ENCODE data around the gene MVB12B. TPM values are rescaled to one million over a fixed set of nuclear protein-coding genes. Genes with fewer than 3 reads are reported as not detected.

The MVB12B gene
- total RNA-seq, 1 experiment from 2014 or later, result 5.8 TPM

DNA sequence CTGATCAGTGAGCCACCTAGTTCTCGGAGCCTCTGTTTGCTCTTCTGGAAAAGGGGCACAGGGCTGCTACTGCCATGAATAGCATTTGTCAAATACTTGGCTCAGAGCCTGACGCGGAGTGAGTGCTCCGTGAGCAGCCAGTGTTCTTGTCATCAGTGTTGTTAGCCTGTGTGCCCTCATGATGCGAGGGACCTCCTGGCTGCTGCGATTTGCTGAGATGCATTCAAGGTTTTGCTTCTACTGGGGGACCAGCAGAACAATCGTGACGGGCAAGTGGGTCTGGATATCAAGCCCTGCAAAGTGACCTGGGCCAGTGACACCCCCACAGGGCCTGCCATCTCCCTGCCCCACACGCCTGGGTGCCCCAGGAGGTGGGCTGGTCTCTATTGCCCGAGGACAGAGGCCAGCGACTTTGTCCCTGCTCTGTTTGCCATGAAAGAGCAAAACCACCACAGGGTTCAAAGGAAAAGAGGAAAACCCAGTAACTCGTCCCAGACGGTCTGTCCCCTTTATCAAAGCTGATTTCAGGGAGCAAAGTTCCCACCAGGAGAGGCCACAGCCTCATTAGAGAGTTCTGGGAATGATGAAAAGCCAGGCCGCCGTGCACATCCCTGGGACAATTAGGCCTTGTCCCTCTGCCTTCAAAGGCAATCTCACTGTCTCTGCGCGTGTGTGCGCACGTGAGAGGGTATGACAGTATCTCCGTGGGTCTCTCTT is 200.6 kb downstream of the MVB12B start:
- Histone ChIP-seq H2AK5ac (ENCODE audit: insufficient read length, low read length) (no peak overlapping the region), H2BK15ac (ENCODE audit: low read depth, low read length) (no peak overlapping the region), H3K14ac (ENCODE audit: insufficient read depth, low read length) (no peak overlapping the region; the same call in 1 of the 2 replicates), H2BK5ac (ENCODE audit: insufficient read length, low read length) (no peak overlapping the region), H3K9ac (ENCODE audit: extremely low read depth, insufficient read length, low read length) (no peak overlapping the region), H3K4me2 (ENCODE audit: insufficient read depth, insufficient read length, low read length) (no peak overlapping the region), H3K23me2 (ENCODE audit: insufficient read length, low read depth, low read length, poor library complexity, severe bottlenecking) (no peaks in the 10 kb centered on the region), H3K79me2 (ENCODE audit: insufficient read depth, low read length) (no peaks in the 10 kb centered on the region), H3K18ac (ENCODE audit: insufficient read length, low read depth, low read length) (no peak overlapping the region), H3K4me1 (ENCODE audit: insufficient read depth, low read length) (0 out of 2 replicates have a peak, but pooled peaks cover 3% of the 10 kb centered on the region), H3T11ph (ENCODE audit: low read length) (no peak overlapping the region), H3K23ac (ENCODE audit: insufficient read length, low read depth, low read length) (no peak overlapping the region), H3K27me3 (ENCODE audit: insufficient read depth, low read length) (no peaks in the 10 kb centered on the region), H2AFZ (ENCODE audit: low read length) (no peak overlapping the region), H4K91ac (ENCODE audit: insufficient read length, low read depth, low read length) (no peak overlapping the region), H3K4ac (ENCODE audit: low read depth, low read length) (no peak overlapping the region), H3K9me3 (ENCODE audit: control insufficient read depth, low read depth, low read length) (no peaks in the 10 kb centered on the region), H4K20me1 (ENCODE audit: control insufficient read depth, insufficient read depth, insufficient read length) (no peaks in the 10 kb centered on the region), H4K5ac (ENCODE audit: insufficient read length, low read depth, low read length) (no peak overlapping the region), H2BK120ac (ENCODE audit: low read depth, low read length, poor library complexity, severe bottlenecking) (no peak overlapping the region), H3K79me1 (ENCODE audit: insufficient read depth, low read depth, low read length, poor library complexity, severe bottlenecking) (no peaks in the 10 kb centered on the region), H2BK20ac (ENCODE audit: low read depth, low read length, poor library complexity, severe bottlenecking) (no peak overlapping the region), H3K56ac (ENCODE audit: insufficient read length, low read depth, low read length) (no peak overlapping the region), H2BK12ac (ENCODE audit: insufficient read length, low read depth, low read length) (no peak overlapping the region), H3K27ac (ENCODE audit: insufficient read length, low read depth, low read length) (no peak overlapping the region), H4K8ac (replicated peaks; ENCODE audit: insufficient read length, low read depth, low read length) (no peak overlapping the region)
- H3K4me3 Mint-ChIP-seq, result no peak overlapping the region
- H3K36me3 Mint-ChIP-seq (ENCODE audit: insufficient read depth in 1 of 3, low read depth in 3 of 3), result no peaks in the 10 kb centered on the region; a peak in 1 of 7 replicates
- TF ChIP-seq, protein P1, sequence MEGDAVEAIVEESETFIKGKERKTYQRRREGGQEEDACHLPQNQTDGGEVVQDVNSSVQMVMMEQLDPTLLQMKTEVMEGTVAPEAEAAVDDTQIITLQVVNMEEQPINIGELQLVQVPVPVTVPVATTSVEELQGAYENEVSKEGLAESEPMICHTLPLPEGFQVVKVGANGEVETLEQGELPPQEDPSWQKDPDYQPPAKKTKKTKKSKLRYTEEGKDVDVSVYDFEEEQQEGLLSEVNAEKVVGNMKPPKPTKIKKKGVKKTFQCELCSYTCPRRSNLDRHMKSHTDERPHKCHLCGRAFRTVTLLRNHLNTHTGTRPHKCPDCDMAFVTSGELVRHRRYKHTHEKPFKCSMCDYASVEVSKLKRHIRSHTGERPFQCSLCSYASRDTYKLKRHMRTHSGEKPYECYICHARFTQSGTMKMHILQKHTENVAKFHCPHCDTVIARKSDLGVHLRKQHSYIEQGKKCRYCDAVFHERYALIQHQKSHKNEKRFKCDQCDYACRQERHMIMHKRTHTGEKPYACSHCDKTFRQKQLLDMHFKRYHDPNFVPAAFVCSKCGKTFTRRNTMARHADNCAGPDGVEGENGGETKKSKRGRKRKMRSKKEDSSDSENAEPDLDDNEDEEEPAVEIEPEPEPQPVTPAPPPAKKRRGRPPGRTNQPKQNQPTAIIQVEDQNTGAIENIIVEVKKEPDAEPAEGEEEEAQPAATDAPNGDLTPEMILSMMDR (conservative IDR thresholded peaks at IDR 0.05), result no peak
- no peaks in the 10 kb centered on the region for H3K9me3 Mint-ChIP-seq
- H3K4me1 Mint-ChIP-seq, result peaks cover 36 to 49% of the 10 kb centered on the region in 2 experiments
- DNase-seq, result no peak
- peaks cover 26% of the 10 kb centered on the region for H3K27me3 Mint-ChIP-seq (ENCODE audit: low read depth)
- WGBS (ENCODE audit: extremely low coverage, insufficient read length, low lambda C conversion rate), result no CpG with 5 or more reads among the region's 20 CpGs
- no peak overlapping the region; a peak in 1 of 7 replicates for H3K27ac Mint-ChIP-seq
